Measurements from ENCODE around the gene DCST1.

Gene DCST1

DNA sequence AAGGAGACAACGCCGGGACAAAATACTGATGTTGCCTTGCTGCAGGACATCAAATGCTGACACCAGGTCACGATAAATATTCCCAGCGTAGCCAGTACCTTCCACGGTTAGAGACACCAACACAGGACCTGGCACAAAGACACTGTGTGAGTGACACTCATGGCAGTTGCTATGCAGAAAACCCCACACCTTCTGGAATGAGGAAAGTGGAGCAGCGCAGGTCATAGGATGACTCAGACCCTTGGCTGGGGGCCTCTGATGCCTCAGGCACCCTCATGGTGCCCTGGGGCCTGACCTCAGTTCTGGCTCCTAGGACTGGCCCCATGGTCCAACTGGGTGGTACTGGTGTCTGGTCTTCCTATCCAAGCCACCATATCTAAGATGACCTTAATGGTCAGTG is 7.0 kb upstream of the DCST1 start:
- TF ChIP-seq POLR2A (IDR thresholded peaks at IDR 0.05; ENCODE audit: low read length): no peak
- TF ChIP-seq GATA1 (IDR thresholded peaks at IDR 0.05; ENCODE audit: low read depth, low read length): no peak
- no peak for DNase-seq

DNA sequence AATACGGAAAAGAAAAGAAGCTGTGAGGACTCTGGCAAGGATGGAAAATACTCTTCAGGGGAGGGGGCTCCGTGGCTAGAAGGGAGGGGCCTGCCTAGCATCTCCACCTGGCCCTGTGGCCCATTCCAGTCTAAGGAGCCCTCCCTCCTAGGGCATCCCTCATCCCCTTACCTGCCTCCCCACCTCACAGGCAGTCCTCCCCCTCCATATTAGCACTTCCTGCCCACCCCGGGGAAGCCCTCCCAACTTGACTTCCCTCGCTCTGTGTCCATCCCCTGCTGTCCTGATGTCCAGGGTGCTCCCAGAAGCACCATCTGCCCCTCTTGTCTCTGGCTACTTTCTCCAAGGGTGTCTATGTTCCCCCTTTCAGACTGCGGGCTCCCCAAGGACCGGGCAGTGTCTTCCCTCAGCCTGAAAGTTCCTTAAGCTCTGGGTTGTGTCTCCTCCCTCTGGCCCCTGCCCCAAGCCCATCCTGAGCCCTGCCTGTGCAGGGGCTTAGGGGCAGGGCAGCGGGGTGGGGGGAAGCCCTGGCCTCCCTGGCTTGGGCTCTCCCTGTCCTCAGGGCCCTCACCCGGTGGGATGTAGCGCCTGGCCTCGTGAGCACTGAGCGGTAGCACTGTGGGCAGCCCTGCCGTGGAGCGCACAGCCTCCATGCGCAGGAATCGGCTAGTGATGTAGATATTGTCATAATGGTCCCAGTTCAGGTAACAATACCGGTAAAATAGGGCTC is 3.9 kb upstream of the DCST1 start:
- TF ChIP-seq GATA1 (IDR thresholded peaks at IDR 0.05; ENCODE audit: low read depth, low read length) (no peak), POLR2A (IDR thresholded peaks at IDR 0.05; ENCODE audit: low read length) (no peak)
- DNase-seq: no peak

DNA sequence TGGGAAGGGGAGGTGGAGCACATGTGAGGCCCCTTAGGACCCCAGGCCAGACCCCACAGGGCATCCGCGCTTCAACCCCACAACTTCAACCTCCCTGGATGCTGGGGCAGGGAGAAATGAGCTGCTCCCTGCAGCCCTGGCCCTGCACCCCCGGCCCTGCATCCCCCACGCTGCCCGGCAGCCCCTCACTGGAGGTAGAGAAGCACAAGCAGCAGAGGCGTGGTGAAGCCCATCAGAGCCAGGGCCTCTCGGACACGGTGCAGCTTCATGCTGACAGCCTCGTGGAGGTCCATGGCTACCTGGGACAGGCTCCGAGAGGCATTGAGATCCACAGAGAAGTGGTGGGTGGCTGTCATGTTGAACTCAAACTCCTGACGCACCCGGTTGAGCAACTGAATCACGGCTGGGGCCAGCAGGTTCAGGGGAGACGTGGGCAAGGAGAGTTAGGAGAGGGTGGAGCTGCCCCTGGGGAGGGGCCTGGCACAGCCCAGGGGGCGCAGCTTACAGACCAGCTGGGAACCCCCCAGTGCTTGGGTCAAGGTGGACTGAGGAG is 3.3 kb upstream of the DCST1 start:
- TF ChIP-seq GATA1 (IDR thresholded peaks at IDR 0.05; ENCODE audit: low read depth, low read length) (no peak), POLR2A (IDR thresholded peaks at IDR 0.05; ENCODE audit: low read length) (no peak)
- no peak for DNase-seq

DNA sequence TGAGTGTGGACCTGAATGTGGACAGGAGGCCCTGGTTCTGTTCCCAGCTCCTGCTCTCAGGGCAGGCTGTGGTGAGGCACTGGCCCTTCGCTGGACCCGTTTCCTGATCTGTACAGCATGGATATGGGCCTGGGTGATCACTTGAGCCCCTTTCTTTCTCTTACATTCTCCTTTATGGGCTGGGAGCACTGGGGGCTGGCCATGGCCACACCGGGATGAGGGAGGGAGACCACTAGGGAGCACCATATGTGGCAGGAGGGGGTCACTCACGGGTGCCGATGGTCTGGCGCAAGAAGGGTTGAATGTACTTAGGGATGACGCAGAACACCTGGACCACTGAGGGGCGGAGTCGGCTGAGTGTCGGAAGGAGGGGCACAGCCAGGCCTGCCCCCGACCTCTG is 2.7 kb upstream of the DCST1 start:
- TF ChIP-seq POLR2A (IDR thresholded peaks at IDR 0.05; ENCODE audit: low read length) (no peak), GATA1 (IDR thresholded peaks at IDR 0.05; ENCODE audit: low read depth, low read length) (no peak)
- DNase-seq: no peak

DNA sequence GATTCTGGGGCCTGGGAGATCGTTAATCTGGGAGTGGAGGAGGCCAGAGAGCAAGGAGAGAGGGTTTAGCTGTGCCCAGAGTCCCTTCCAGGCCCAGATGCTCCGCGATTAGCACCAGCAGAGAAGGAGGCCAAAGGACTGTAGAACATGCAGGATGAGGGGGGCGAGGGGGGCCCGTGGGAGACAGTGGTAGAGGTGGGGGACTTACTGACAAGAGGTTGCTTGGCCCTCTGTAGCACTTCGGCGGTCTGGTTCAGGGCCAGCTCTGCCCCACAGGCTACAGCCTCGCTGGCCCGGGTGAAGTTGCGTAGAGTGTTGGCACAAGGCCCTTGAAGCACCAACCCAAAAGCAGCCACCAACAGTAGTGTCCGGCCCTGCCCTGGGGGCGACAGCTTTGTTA is 738 bp upstream of the DCST1 start:
- TF ChIP-seq POLR2A (IDR thresholded peaks at IDR 0.05; ENCODE audit: low read length) (no peak), GATA1 (IDR thresholded peaks at IDR 0.05; ENCODE audit: low read depth, low read length) (no peak)
- no peak for DNase-seq

DNA sequence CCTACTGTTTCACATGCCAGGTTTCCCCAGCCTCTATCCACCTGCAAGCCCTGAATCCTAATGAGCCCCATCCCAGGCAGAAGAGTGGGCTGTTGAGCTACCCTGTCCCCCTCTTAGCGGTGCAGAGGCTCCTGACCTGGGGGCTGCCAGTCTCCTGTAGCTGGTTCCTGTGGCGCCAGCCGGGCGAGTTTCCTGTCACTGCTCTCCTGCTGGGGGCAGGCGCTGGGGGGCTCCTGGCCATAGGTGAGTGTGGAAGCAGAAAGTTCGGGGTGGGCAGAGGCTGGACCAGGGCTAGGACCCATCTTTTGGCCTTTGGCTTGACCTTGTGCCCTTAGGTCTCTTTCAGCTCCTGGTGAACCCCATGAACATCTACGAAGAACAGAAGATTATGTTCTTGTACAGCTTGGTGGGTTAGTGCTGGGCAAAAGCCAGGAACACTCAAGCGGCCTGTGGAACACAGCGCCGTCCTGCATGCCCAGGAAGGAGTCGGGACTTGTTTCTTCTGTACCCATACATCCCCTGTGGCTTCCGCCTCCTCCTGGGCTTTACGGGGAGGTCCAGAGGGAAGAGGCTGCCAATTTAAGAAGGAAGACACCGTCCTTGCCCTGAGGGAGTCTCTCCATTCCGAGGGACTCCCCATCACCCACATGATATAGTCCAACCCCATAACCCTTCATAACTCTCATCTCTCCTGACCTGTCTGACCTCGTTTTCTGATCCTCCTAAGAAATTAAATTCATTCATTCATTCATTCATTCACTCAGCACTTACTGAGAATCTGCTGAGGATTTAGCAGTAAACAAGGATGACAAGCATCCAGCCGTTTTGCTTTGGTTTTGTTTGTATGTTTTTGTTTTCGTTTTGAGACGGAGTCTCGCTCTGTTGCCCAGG is 939 bp downstream of the DCST1 start:
- TF ChIP-seq POLR2A (IDR thresholded peaks at IDR 0.05; ENCODE audit: low read length): no peak
- TF ChIP-seq GATA1 (IDR thresholded peaks at IDR 0.05; ENCODE audit: low read depth, low read length): no peak
- DNase-seq: no peak

DNA sequence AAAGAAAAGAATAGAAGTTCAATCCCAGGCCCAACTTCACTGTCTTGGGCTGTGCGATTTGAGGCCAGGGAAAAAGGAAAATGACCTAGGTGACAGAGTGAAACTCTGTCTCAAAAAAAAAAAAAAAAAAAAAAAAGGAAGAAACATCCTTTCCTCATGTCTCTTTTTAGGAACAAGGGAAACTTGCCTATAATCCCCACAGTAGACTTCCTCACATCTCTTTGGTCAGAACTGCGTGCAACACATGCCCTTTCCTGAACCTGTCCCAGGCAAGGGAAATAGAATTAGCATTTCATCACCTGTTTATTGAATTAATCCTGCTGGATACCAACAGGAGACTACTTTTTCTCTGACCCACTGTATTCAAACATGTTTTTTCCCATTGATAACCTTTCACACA is 2.3 kb downstream of the DCST1 start:
- TF ChIP-seq GATA1 (IDR thresholded peaks at IDR 0.05; ENCODE audit: low read depth, low read length): no peak
- no peak for TF ChIP-seq POLR2A (IDR thresholded peaks at IDR 0.05; ENCODE audit: low read length)
- no peak for DNase-seq

DNA sequence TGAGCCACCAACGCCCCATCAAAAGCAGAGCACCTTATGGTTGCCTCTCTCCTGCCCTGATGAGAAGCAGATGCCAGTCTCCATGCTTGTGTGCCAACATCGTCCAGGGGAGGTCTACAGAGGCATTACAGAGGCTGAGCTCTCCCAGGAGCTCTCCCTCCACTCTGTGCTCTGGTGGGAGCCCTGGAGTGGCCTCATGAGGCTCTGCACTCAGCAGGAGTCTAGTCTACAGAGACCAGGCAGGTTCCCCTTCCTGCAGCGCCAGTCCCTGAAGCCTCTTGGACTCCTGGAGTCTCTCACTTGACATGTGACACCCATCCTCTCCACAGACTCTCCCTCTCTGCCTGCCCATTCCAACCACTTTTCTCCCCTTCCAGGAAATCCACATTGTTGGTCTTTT is 3.4 kb downstream of the DCST1 start:
- DNase-seq: no peak
- TF ChIP-seq POLR2A (IDR thresholded peaks at IDR 0.05; ENCODE audit: low read length): no peak
- TF ChIP-seq GATA1 (IDR thresholded peaks at IDR 0.05; ENCODE audit: low read depth, low read length): no peak

DNA sequence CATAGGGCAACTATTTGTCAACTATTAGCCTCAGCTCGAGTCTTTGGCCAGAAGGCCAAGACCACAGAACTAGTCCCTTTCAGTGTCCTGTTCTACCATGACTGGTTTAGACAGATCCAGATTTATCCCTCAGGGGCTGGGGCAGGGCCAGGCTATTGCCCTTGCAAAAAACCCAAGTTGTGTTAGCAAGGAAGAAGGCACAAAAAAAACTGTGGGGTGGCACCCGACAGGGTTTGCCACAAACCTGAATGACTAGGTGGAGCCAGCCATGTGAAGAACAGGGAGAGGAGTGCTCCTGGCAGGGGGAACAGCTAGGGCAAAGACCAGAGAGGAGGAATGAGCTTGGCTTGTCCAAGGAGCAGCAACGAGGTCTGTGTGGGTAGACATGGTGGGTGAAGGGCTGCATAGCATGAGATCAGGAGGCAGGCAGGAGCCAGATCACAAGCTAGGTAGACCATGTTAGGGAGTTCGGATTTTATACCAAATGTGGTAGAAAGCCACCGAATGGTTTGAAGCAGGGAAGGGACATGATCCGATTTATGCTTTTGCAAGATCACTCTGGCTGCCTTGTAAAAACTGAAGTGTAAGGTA is 4.3 kb downstream of the DCST1 start:
- TF ChIP-seq POLR2A (IDR thresholded peaks at IDR 0.05; ENCODE audit: low read length): no peak
- no peak for TF ChIP-seq GATA1 (IDR thresholded peaks at IDR 0.05; ENCODE audit: low read depth, low read length)

DNA sequence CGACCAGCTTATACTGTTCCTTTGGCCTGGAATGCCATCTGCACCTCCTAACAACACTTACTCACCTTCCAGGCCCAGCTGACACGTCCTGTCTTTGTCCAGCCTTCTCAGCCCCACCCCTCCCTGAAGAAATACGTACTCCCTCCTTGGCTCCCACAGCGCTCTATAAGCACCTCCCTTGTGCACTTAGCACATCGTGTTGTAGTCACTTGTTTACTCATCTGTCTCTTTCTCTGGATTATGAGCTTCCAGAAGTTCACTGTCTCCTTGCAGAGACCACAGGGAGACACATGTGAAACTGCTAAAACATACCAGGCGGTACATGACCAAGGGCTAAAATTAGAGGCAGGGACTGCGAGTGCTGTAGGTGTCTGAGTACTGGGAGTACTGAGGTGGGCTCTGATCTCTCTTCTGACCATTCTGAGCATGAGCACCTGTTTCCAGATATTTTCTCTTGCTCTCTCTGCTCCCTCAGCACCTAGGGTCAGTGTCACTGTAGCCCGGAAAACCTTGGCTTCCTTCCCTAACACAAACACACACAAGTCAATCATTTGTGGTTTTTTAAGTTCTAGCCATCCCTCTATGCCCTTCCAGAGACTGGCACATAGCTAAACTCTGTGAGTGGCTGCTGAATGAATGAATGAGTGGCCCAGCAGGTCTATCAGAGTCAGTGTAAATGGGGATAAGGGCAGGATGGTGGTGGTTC is 5.1 kb downstream of the DCST1 start:
- DNase-seq: no peak
- no peak for TF ChIP-seq POLR2A (IDR thresholded peaks at IDR 0.05; ENCODE audit: low read length)
- no peak for TF ChIP-seq GATA1 (IDR thresholded peaks at IDR 0.05; ENCODE audit: low read depth, low read length)

More for the DNA sequence above, 4.3 kb downstream of the DCST1 start:
- DNase-seq: no peak

DNA sequence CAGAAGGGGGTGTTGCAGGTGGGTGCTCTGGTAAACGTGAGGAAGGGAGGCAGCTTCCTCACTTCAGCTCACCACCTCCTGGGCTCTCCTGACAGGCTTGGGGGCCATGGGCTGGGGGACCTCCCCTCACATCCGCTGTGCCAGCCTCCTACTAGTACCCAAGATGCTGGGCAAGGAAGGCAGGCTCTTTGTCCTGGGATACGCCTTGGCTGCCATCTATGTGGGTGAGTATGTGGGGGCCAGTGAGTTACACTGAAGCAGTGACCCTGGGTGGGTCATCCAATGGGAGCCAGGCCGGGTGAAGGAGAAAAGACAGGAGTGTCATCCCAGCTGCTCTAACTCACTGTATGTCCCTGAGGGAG is 5.7 kb downstream of the DCST1 start:
- DNase-seq: no peak
- TF ChIP-seq GATA1 (IDR thresholded peaks at IDR 0.05; ENCODE audit: low read depth, low read length): no peak
- no peak for TF ChIP-seq POLR2A (IDR thresholded peaks at IDR 0.05; ENCODE audit: low read length)

DNA sequence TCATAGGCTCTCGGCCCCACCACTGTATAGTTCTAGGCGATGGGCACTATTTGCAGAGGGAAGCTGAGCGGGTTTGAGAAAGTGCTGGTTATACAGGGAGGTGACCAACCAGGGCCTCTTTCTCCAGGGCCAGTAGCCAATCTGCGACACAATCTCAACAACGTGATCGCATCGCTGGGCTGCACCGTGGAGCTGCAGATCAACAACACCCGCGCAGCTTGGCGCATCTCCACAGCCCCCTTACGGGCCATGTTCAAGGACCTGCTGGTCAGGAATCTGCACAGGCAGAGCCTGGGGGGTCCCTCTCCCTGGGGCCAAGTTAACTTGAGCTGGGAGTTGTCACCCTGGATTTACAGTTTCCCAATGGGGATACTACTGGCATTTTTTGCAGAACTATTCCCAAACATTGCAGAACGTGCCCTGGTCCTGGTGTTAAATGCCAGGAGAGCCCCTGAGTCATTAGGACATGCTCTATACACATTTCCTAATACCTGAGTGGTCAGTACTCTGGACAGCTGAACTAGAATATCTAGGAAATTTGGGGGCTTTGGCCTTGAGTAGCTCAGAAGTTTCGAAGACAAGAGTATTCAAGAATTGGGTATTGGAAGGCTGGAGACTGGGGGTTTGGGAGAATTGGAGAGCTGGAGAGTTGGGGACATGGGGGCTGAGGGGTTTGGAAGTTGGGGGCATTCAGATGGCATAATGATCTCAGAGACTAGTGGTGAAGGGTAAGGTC is 6.9 kb downstream of the DCST1 start:
- DNase-seq: no peak
- TF ChIP-seq GATA1 (IDR thresholded peaks at IDR 0.05; ENCODE audit: low read depth, low read length): no peak
- TF ChIP-seq POLR2A (IDR thresholded peaks at IDR 0.05; ENCODE audit: low read length): no peak

DNA sequence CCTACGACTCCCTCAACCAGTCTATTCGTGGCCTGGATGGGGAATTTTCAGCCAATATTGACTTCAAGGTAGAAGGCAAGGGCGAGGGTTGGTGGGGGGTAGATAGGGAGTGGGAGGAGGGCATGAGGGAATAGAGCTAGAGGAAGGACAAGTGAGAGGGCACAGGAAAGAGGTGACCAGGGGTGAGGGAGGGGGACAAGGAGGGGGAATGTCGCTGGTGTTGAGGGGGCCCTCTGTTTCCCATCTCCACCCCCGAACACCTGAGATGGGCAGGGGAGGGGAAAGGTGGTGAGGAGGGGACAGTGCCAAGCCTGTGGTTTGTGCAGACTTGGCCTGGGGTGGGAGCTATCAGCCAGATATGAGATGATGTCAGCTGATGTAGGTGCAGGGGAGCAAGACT is 9.2 kb downstream of the DCST1 start:
- TF ChIP-seq POLR2A (IDR thresholded peaks at IDR 0.05; ENCODE audit: low read length) (no peak), GATA1 (IDR thresholded peaks at IDR 0.05; ENCODE audit: low read depth, low read length) (no peak)
- DNase-seq: no peak

All from erythroblast (primary cell).